ENCODE data around the gene PRDX4. TPM values are rescaled to one million over a fixed set of nuclear protein-coding genes. Genes with fewer than 3 reads are reported as not detected.
A peak's percentile ranks its signal among the peaks of the same experiment; 100 is the strongest.
"Not testable (repeated sequence)": the region's sequence is repeated elsewhere in the genome, so short reads cannot be mapped to it uniquely, and the experiment has no call there.

PRDX4 gene
- 203 and 204 TPM in 2 replicates for total RNA-seq

GRCh38 chrX:23667239-23668177 is at the start of gene PRDX4:
PRDX4 (plus strand) TSS chrX:23667493; CDS start chrX:23667571, 78 bp downstream.
- DNase-seq (ENCODE audit: low read depth in 2 of 2): peak; percentile 90 to 94

DNA sequence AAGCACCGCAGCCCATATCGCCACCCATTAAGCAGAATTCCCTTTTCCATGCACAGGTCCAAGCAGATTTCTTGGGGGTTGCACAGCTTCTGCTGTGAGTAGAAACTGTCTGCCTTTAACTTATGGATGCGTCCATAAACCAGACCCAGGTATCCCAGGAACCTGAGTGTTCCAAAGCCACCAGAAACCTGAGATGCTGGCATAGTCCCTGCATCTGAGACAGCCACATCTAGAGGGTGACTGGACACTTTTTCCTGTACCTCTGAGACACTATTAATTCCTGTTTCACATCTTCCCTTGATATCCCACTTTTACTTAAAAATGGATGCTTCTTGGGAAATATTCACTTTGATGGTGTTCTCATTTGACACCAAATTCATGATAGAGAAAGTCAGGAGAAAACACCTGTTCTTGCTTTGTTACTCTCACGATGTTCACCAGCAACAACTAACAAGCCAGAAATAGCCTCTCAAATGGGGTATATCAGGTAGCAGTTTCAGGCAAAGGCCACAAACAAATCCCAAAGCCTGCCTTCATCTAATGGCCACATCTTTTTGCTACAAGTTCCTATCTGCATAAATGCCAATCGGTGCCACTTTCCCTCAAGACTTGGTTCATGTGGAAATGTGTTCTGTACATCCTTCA is 45.5 kb upstream of the PRDX4 start:
- DNase-seq (ENCODE audit: low read depth in 2 of 2): no peak

DNA sequence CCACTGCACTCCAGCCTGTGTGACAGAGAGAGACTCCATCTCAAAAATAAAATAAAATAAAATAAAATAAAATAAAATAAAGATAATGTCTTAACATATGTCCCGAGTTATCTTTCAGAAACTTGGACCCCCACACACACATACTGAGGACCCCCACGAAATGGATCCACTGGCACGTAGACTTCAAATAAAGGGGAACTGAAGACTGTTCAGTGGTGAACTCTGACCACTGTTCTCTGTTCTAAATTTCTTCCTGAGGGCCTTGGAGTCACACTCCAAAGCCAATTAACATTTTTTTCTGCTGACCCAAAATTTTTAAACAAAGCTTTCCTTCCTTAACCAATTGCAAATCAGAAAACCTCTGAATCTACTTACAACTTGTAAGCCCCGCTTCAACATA is 43.5 kb upstream of the PRDX4 start:
- DNase-seq (ENCODE audit: low read depth in 2 of 2): no peak

DNA sequence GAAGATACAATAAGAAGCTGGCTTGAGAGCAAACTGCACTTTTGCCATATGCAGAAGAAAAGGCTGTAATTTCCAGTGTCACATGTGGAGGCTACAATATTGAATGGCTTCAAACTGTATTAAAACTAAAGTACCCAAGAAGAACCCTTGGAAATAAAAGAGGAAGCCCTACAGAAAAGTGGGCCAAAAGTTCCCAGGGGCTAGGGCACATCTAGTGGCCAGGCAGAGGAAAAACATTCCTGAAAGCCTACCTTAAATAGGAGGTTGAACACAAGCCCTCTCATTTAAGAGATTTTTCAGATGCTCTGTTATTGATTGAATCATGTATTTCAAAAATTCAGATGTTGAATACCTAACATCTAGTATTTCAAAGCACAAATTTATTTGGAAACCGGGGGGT is 40.6 kb upstream of the PRDX4 start:
- DNase-seq (ENCODE audit: low read depth in 2 of 2): no peak

GRCh38 chrX:23628131-23628530 is 39.2 kb upstream of the PRDX4 start:
- no peak for DNase-seq (ENCODE audit: low read depth in 2 of 2)

DNA sequence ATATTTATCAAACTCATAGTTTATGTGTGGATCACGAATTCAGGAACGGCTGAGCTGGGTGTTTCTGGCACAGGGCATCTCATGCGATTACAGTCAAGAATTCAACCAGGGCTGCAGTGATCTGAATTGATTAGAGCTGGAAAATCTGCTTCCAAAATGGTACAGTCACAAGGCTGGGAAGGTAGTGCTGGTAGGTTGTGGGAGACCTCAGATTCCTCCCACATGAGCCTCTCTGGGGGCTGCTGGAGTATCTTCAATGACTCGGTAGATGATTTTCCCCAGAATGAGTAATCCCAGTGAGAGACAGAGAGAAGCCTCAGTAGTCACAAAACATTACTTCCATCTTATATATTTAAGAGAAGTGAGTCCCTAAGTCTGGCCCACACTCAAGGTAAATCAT is 36.2 kb upstream of the PRDX4 start:
- no peak for DNase-seq (ENCODE audit: low read depth in 2 of 2)

- peak; percentile 9 to 24 for DNase-seq (ENCODE audit: low read depth in 2 of 2)
These were observed 33.3 kb upstream of the PRDX4 start for GRCh38 chrX:23633834-23634580.

DNA sequence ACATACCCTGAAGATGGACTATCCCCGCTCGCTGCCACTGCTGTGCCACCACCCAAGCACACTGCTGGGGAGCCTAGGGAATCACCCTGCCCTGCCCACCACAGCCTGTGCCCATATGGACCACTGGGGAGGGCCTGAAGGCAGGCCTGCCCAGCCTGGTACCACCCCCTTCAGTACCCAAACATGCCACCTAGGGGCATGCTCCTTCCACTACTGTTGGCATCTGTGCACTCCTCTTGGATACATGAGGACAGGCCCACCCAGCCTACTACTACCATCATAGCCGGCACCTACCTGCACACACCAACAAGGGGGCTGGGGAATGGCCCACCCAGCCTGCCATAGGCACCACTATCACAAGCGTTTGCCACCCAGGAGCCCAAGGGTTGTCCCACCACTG is 30.1 kb upstream of the PRDX4 start:
- DNase-seq (ENCODE audit: low read depth in 2 of 2): no peak

DNA sequence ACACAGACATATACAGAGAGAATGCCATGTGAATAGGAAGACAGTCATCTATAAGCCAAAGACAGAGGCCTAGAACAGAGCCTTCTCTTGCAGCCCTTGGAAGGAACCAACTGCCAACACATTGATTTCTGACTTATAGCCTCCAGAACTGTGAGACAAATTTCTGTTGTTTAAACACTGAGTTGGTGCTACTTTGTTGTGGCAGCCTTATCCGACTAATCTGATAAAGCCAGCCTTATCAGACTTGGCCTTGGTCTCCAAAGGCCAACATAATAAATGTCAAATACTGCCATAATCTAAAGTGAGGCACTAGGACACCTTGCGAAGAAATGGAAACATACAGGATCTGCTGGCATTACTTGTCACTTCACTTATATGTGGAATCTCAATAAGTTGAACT is 24.3 kb upstream of the PRDX4 start:
- DNase-seq (ENCODE audit: low read depth in 2 of 2): no peak

DNA sequence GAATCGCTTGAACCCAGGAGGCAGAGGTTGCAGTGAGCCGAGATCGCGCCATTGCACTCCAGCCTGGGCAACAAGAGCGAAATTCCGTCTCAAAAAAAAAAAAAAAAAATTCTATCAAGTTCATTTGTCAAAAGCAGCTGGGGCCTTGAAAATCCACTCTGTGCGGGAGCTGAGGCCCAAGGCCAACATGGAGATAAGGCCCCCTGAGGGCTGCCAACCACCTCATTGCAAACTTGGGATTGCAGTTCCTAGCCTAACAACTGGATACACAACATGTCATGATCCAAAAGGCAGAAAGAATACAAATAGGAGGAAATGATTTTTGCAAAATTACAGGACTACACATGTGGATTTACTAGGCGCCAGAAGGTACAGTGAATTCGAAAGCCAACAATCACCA is 22.5 kb upstream of the PRDX4 start:
- DNase-seq (ENCODE audit: low read depth in 2 of 2): no peak

GRCh38 chrX:23656091-23656490 is 11.2 kb upstream of the PRDX4 start:
- DNase-seq (ENCODE audit: low read depth in 2 of 2): no peak

GRCh38 chrX:23656684-23657083 is 10.6 kb upstream of the PRDX4 start:
- no peak for DNase-seq (ENCODE audit: low read depth in 2 of 2)

GRCh38 chrX:23659339-23659738 is 8.0 kb upstream of the PRDX4 start:
- DNase-seq (ENCODE audit: low read depth in 2 of 2): no peak

DNA sequence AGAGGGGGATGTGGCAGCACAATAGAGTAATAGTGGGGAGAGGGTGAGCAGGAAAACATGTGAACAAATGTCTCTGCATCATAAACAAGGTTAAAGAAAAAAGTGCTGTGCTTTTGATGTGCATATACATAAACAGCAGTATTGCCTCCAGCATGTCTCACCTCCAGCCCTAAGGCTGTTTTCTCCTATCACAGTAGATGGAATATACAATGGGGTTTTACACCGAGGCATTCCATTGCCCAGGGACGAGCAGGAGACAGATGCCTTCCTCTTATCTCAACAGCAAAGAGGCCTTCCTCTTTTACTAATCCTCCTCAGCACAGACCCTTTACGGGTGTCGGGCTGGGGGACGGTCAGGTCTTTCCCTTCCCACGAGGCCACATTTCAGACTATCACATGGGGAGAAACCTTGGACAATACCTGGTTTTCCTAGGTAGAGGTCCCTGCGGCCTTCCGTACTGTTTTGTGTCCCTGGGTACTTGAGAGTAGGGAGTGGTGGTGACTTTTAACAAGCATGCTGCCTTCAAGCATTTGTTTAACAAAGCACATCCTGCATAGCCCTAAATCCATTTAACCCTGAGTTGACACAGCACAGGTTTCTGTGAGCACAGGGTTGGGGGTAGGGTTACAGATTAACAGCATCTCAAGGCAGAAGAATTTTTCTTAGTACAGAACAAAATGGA is 7.1 kb upstream of the PRDX4 start:
- DNase-seq (ENCODE audit: low read depth in 2 of 2): not testable (repeated sequence)

GRCh38 chrX:23660766-23661132 is 6.5 kb upstream of the PRDX4 start:
- DNase-seq (ENCODE audit: low read depth in 2 of 2): no peak

DNA sequence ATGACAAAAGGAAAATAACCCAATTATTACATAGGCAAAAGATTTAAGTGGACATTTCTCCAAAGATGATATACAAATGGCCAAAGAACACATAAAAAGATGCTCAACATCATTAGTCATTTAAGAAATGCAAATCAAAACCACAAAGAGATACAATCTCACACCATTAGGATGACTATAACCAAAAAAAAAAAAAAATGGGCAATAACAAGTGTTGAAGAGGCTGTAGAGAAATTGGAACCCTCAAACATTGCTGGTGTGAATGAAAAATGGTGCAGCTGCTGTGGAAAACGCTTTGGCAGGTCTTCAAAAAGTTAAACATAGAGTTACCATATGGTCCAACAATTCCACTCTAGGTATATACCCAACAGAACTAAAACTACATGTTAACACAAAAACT is 5.6 kb upstream of the PRDX4 start:
- DNase-seq (ENCODE audit: low read depth in 2 of 2): no peak

DNA sequence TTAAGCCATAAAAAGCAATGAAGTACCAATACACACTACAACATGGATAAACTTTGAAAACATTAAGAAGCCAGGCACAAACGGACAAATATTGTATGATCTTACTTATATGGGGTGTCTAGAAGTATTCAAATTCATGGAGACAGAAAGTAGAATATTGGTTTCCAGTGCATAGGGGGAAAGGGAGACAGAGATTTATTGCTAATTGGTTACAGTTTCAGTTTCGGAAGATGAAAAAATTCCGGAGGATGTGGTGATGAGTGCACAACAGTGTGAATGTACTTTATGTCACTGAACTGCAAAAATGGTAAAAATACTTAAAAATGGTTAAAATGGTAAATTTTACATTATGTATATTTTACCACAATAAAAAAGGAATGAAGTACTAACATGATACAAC is 5.1 kb upstream of the PRDX4 start:
- peak; percentile 7 to 28 for DNase-seq (ENCODE audit: low read depth in 2 of 2)

- DNase-seq (ENCODE audit: low read depth in 2 of 2): no peak
These were observed 4.4 kb upstream of the PRDX4 start for GRCh38 chrX:23662853-23663252.

GRCh38 chrX:23664496-23664895 is 2.8 kb upstream of the PRDX4 start:
- DNase-seq (ENCODE audit: low read depth in 2 of 2): no peak

DNA sequence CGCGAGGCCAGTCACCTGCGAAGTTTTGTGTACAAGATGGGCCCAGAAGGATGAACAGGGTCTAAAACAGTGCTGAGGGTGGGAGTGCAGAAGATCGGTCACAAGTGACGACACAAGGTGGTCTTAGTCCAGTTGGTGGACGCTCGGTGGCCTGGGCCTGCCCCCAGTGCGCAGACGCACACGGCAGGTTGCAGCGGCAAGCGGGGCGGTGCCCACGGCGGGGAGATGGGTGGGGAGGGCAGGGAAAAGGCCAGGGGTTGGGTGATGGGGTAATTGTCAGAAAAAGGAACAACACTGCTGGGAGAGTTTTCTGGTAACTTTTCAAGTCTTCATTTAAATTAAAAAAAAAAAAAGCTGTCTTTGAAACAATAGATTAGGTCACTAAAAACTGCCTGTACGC is 1.0 kb upstream of the PRDX4 start:
- DNase-seq (ENCODE audit: low read depth in 2 of 2): no peak

GRCh38 chrX:23668335-23668734 is 1.0 kb downstream of the PRDX4 start:
- DNase-seq (ENCODE audit: low read depth in 2 of 2): peak in 1 of 2 donors; percentile 13

GRCh38 chrX:23670528-23670927 is 3.2 kb downstream of the PRDX4 start:
- DNase-seq (ENCODE audit: low read depth in 2 of 2): no peak

Measured in lung microvascular endothelial cell (primary cell).